ENCODE data around the gene MYL4. TPM values are rescaled to one million over a fixed set of nuclear protein-coding genes. Genes with fewer than 3 reads are reported as not detected.

The MYL4 gene
- total and polyA plus RNA-seq, 2 of the 8 experiments (the other 6 are each of a cell fraction or from before 2014, with no cell fraction given) = 0.12 TPM; not detected in 1

DNA sequence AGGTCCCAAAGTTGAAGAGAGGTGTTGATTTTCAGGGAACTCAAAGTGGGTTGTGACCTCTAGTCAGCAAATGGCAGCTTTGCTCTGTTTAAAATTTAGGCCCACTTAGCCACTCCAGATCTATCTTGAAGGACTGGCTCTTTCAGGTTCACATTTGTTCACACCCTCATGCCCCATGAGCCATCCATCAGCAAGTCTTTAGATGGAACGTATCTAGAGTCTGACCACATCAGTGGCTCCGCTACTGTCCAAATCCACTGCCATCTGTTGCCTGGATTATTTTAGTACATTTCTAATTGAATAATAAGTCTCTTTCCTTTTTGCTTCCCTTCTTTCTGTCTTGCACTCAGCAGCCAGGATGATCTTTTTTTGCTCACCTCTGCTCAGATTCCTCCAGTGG lies 55.0 kb downstream of the MYL4 start:
- H3K79me1 ChIP-seq (ENCODE audit: low read depth, low read length) = no peaks in the 10 kb centered on the region

More for the DNA sequence above, 55.0 kb downstream of the MYL4 start:
- Histone ChIP-seq H2BK5ac (ENCODE audit: low read depth, low read length) (no peak overlapping the region), H2BK20ac (ENCODE audit: low read length) (no peak overlapping the region), H3K9ac (replicated peaks in 1 of 4; ENCODE audit: extremely low read depth in 1 of 4, low read depth in 3 of 4, low read length in 3 of 4) (no peak overlapping the region), H3K4me3 (ENCODE audit: extremely low read depth in 1 of 4, insufficient read depth in 2 of 4, low read depth in 3 of 4, low read length in 4 of 4) (no peak overlapping the region), H3K18ac (ENCODE audit: extremely low read depth, low read length) (no peak overlapping the region), H4K91ac (replicated peaks; ENCODE audit: insufficient read length, low read length) (no peak overlapping the region), H3K14ac (ENCODE audit: insufficient read length) (no peak overlapping the region), H2AK5ac (ENCODE audit: low read depth, low read length) (no peak overlapping the region), H3K27ac (ENCODE audit: low read depth, low read length) (no peak overlapping the region), H2BK15ac (ENCODE audit: low read length) (no peak overlapping the region), H3K4me2 (ENCODE audit: insufficient read depth in 1 of 2, low read depth in 2 of 2, low read length in 2 of 2) (no peak overlapping the region), H3K4me1 (replicated peaks in 1 of 4; ENCODE audit: control insufficient read depth in 3 of 4, insufficient read depth in 4 of 4, low read length in 3 of 4) (peaks cover 0 to 2% (median 0%) of the 10 kb centered on the region in 4 experiments; a peak in 1 of 7 replicates), H3K27me3 (replicated peaks in 1 of 4; ENCODE audit: control insufficient read depth in 3 of 4, extremely low read depth in 1 of 4, insufficient read depth in 3 of 4, low read length in 3 of 4) (no peaks in the 10 kb centered on the region), H3K23me2 (ENCODE audit: low read depth, low read length) (no peaks in the 10 kb centered on the region), H3K4ac (replicated peaks; ENCODE audit: insufficient read length, low read depth, low read length) (no peak overlapping the region), H2BK120ac (replicated peaks; ENCODE audit: low read depth, low read length) (no peak overlapping the region), H3K23ac (ENCODE audit: insufficient read length) (no peak overlapping the region), H2AFZ (ENCODE audit: low read length) (no peak overlapping the region), H3K36me3 (ENCODE audit: control insufficient read depth in 2 of 4, insufficient read depth in 4 of 4, low read length in 3 of 4) (no peaks in the 10 kb centered on the region), H2BK12ac (ENCODE audit: low read depth, low read length) (no peak overlapping the region), H4K5ac (ENCODE audit: insufficient read length, low read depth, low read length) (no peak overlapping the region), H3K79me2 (ENCODE audit: control insufficient read depth in 1 of 2, insufficient read depth in 2 of 2, low read length in 2 of 2) (no peaks in the 10 kb centered on the region), H3K56ac (replicated peaks; ENCODE audit: insufficient read length, low read depth, low read length) (no peak overlapping the region), H4K8ac (ENCODE audit: extremely low read depth, insufficient read depth, low read length) (no peak overlapping the region), H4K20me1 (replicated peaks in 1 of 2; ENCODE audit: control insufficient read depth in 1 of 2, insufficient read depth in 2 of 2, low read length in 2 of 2) (no peaks in the 10 kb centered on the region), H3K9me3 (ENCODE audit: insufficient read depth in 2 of 2, low read depth in 1 of 2, low read length in 1 of 2) (peaks cover 5 to 6% of the 10 kb centered on the region in 2 experiments; a peak in 1 of 4 replicates)
- DNase-seq (ENCODE audit: low read depth in 1 of 2, low spot score in 2 of 2) = no peak
- CTCF ChIA-PET (ENCODE audit: partially characterized antibody) = interaction anchor here (1.0 to 2.1 kb wide), 5 partner anchors 10 to 84 kb away, joined by 3 to 8 read pairs (median 3); no protein-coding TSS in a partner anchor
- WGBS, 2 experiments (ENCODE audit: extremely low coverage in 1 of 2, insufficient coverage in 1 of 2, insufficient read length in 1 of 2, insufficient replicate concordance in 2 of 2, low coverage in 1 of 2, low lambda C conversion rate in 2 of 2, missing lambda C conversion rate in 1 of 2) = 91% methylated on average over 2 of the region's 2 CpGs; no CpG with 5 or more reads in 1 of the 2 experiments
- POLR2A ChIA-PET (ENCODE audit: partially characterized antibody) = interaction anchor here (1.2 kb wide), 1 partner anchor 11 kb away, joined by 4 read pairs; no protein-coding TSS in a partner anchor
- TF ChIP-seq ZNF274 (IDR thresholded peaks at IDR 0.05; ENCODE audit: borderline replicate concordance, extremely low read depth, low read length) = no peak
- no peak for FAIRE-seq
